Eye (tissue), 1 donor: ENCODE results near the gene DRAP1.

Experiments
- DNase-seq: peaks from one replicate; pipeline ENCODE4 v3.0.0-alpha.2; 2015

DRAP1 gene

GRCh38 chr11:65906602-65907001 is 12.6 kb upstream of the DRAP1 start:
- DNase-seq = no peak

GRCh38 chr11:65907878-65908277 is 11.3 kb upstream of the DRAP1 start:
- no peak for DNase-seq

GRCh38 chr11:65911682-65912568 is 7.3 kb upstream of the DRAP1 start:
- peak; percentile 77 for DNase-seq

GRCh38 chr11:65912845-65913244 is 6.4 kb upstream of the DRAP1 start:
- DNase-seq = no peak

GRCh38 chr11:65915101-65915820 is 4.0 kb upstream of the DRAP1 start:
- peak; percentile 54 for DNase-seq

- DNase-seq = peak; percentile 36
These were observed 3.4 kb upstream of the DRAP1 start for GRCh38 chr11:65915821-65916251.

- DNase-seq = no peak
These were observed 2.8 kb upstream of the DRAP1 start for GRCh38 chr11:65916391-65916790.

DNA sequence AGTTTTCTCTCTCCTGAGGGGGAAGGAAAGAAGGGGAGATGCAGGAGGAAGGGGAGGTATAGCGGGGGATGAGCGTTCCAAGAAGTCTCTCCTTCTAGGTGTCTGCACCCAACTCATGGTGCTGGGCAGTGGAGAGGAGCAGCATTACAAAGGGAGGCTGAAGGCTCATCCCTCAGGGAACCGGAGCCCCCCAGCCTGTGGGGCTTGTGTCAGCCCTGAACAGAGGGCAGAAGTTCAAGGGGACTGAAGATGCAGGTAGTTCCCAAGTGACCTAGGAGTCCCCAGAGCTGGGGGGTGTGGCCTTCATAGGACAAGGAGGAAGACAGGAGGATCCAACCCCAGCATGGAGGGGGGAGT is 2.2 kb upstream of the DRAP1 start:
- DNase-seq = no peak

- no peak for DNase-seq
These were observed 1.6 kb upstream of the DRAP1 start for GRCh38 chr11:65917434-65918210.

DNA sequence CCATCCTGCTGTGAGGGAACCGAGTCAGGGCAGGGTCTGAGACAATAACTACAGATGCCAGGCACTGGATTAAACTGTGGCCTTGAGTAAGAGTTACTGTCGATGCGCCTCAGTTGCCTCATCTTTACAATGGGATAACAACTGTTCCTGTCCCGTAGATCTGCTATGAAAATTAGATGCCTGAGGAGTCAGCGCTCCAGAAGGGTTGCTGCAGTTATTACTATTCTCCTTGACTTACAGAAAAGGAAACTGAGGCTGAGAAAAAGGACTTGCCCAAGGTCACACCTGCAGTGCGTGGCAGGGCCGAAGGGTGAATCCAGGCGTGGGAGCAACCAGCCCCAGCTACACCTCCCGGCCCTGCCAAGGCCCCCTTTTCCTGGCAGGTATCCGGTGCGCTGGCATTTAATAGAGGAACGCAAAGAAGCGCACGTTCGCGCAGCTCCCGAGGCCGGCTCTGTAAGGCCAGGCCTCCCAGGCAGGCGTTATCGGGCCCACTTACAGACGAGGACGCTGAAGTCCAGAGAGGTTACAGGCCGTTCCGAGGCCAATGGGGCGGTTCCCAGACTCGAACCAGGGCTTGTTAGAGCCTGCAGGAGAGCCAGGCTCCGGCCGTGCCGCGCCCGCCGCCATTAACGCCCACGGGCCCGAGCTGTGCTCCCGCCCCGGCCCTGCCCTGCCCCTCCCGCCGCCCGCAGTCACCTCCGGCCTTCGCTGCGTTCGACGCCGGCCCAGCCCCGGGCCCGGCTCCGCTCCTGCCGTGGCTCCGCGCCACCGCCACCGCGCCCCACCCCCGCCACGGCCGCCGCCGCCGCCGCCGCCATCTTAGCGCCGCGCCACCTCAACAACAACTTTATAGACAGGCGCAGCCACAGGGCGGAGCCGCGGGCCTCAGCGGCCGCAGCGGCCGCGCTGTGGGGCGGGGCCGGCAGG is 750 bp upstream of the DRAP1 start, which contains the start of gene C11orf68:
Gene C11orf68 (minus strand): TSS at position 852 of the 930 bp plus-strand sequence. CDS start 31 bp downstream, at position 821.
- DNase-seq = peak; percentile 67

GRCh38 chr11:65919573-65920371 is 546 bp downstream of the DRAP1 start:
- peak; percentile 66 for DNase-seq

- DNase-seq = no peak
These were observed 1.2 kb downstream of the DRAP1 start for GRCh38 chr11:65920372-65920802.

GRCh38 chr11:65921033-65921555 is 1.9 kb downstream of the DRAP1 start:
- no peak for DNase-seq

DNA sequence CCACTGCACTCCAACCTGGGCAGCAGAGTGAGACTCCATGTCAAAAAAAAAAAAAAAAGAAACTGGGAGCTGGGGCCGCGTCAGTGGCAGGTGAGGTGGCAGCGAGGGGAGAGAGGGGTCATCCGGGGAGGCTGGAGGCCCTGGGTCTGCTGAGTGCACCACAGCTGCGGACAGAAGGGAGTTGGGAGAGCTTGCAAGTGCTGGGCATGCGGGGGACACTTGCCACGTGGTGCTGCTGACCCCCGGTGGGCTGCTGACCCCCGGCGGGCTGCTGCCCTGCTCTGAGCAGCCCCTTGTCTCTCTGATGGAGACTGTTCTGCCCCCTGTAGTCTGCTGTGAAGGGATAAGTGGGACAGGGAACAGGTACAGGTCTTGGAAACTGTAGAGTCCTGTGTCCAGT is 2.6 kb downstream of the DRAP1 start:
- DNase-seq = no peak

- DNase-seq = no peak
These were observed 3.3 kb downstream of the DRAP1 start for GRCh38 chr11:65922565-65922964.

DNA sequence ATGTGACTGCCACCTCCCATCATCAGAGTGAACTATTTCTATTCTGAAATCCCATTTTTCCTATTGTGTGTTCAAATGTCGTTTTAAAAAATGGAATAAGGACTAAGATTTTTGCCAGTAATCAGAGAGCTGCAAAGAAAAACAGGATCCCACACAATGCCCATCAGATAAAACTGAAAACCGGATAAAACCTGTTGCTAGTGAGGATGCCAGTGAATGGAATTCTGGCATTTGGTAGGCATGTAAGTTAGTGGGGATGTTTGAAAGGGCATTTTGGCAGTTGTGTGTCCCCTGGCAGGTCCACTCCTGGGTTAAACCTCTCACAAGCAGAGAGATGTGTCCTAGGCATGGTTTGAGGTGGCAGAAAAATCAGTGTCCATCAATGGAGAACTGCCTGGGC is 6.2 kb downstream of the DRAP1 start:
- no peak for DNase-seq

DNA sequence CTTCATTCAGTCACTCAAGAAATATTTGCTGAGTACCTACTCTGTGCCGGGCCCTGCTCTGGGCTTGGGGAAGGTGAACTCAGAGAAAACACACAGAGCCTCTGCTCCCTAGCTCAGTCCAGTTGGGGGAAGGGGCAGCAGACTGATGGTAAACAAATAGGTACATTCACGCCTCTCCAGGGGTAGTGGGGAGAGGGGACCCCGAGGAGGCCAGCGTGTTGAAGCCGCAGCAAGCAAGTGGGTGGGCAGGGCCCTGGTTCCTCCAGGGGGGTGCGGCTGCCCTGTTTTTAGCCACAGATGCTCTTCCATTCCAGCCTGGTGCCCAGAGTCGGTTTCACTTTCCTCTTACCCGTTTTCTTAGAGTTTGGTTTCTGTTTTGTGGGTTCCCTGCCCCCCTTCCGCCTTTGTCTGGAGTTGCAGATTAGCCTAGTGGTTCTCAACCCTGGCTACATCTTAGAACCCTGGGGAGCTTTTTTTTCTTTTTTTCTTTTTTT is 8.7 kb downstream of the DRAP1 start:
- DNase-seq = no peak

- DNase-seq = no peak
These were observed 9.4 kb downstream of the DRAP1 start for GRCh38 chr11:65928667-65929066.

DNA sequence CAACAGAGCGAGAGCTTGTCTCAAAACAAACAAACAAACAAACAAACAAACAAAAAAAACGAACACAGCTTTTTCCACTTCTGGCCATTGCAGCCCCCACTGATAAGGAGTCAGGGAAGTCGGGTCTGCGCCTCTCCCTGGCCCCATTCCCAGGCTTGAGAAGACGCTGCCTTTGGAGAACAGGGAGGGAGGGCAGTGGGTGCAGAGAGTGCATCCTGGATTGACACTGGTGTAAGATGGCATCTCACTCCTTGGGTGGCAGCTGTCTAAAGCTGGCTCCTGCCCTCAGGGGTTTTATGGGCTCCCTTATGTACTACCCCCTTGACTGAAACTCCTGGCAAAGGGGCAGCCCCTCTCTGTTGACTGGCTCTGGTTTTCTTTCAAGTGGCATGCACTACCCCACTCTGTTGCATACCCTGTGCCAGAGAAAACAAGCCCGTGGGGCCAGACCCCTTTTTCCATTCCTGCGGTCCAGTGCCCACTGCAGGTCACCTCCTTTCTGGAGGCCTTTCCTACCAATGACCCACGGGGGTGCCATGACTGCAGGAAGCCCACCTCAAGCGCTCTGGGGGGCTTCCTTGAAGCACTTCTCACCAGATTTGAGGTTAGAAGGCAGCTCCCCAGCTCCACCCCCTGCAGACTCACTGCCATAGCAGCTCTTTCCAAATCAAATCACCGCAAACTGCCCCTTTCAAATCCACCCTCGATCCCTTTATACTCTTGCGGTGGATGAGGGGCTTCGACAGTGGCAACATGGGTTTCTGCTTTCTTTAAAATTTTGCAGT is 12.7 kb downstream of the DRAP1 start:
- no peak for DNase-seq

DNA sequence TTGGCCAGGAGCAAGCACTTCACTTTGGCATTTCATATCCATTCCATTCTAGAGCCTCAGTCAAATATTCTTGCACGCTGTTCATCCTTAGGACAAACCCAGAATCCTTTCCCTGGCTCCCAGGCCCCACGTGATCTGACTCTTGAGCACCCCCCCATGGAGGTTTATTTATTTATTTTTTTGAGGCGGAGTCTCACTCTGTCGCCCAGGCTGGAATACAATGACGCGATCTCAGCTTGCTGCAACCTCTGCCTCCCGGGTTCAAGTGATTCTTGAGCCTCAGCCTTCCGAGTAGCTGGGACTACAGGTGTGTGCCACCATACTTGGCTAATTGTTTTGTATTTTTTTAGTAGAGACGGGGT is 13.3 kb downstream of the DRAP1 start:
- peak; percentile 54 for DNase-seq
